ENCODE measurements around the gene OR10AD1.
A peak's percentile ranks its signal among the peaks of the same experiment; 100 is the strongest.
"Not testable (repeated sequence)": the region's sequence is repeated elsewhere in the genome, so short reads cannot be mapped to it uniquely, and the experiment has no call there.

Gene OR10AD1

GRCh38 chr12:48160807-48161206 lies 42.3 kb downstream of the OR10AD1 start:
- no peak for DNase-seq (ENCODE audit: low read depth)

DNA sequence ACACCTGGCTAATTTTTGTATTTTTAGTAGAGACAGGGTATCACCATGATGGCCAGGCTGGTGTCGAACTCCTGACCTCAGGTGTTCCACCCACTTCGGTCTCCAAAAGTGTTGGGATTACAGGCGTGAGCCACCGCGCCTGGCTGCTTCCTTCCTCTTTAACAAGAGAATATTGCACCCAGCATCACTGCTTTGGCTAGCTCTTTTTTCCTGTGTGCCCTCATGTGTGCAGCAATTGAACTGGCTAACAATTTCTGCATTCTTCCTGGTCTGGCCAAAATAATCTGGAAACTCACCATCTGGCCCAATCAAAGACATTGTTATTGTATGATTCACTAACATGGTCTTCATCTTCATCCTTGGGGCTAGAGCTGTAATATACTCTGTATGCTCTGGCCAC lies 43.0 kb downstream of the OR10AD1 start:
- no peak for DNase-seq (ENCODE audit: low read depth)

DNA sequence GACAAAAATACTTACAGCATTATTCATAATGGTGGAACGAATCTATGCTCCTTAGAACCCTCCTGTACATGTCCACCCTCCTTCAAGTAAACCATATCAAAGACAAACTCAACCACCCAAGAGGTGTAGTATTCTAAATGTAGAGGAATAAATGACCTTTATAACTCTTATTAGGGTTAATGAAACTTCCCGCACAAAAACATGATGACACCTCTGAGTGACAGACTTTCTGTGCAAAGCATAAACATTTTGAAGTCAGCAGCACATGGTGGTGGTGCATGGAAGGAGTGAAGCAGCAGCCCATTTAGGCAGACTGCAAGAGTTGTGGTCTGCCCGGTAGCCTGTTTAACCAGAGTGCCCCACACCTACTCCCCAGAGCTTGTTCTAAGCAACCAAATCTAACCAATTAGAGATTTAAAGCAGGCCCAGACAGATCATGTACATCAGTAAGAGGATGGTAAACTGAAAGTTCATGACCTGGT lies 45.2 kb downstream of the OR10AD1 start:
- DNase-seq (ENCODE audit: low read depth), result no peak

DNA sequence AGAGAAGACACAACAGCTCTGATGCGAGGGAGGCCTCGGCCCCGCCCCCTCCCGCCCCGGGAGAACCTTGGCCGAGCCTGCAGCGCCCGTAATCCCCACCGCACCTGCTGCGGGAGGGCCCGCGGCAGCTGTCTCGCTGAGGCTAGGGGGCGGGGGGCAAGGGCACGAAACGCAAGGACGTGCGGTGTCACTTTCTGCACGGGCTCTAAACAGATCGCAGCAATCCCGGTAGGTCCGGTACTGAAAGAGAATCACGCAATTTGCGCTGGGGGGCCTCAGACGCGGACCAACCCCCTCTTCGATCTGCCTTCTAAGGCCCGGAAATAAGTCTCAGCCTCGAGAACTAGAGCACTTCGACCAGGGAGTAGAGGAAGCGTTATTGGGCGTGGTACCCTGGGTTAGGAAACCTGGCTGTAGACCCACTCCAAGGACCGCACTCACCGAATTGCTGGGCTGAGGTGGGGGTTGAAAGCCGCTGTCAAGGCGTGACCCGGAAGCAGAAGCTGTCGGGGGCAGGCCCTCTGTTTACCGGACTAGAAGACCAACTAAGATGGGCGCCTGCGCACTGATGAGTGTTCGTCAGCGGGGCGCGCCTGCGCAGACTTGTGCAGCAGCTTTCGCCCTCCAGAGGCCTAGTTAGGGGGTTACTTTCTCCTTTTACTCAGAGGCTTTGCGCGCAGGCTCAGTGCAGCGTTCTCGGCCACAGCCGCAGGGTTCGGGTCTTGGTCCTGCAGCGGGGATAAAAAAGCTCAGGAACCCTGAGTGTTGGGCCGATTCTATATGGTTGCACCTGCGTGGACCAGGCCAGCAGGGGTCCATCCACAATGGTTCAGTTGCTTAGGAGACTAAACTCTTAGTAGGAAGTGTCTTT lies 45.8 kb downstream of the OR10AD1 start, which contains the start of gene ASB8:
TSS of gene ASB8 (minus strand) at position 498 of the 871 bp plus-strand sequence. CDS start 4,019 bp downstream, outside the sequence.
- DNase-seq (ENCODE audit: low read depth), result peak; percentile 85

DNA sequence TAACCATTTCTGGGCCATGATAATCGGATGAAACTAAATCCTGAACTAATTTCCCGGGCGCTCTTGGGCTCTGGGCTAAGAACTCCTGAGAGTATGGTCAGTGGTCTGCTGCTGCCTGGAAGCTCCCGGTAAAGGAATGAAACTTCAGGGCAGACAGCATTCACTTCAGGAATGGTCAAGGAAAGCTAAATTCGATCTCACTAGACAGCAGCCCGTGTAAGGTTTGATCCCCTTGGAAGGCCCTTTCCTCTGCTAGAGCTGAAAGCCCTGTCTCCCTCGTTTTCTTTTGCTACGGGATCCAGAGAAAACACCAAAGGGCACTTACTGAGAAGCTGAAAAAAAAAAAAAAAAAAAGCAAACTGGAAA lies 46.5 kb downstream of the OR10AD1 start:
- no peak for DNase-seq (ENCODE audit: low read depth)

DNA sequence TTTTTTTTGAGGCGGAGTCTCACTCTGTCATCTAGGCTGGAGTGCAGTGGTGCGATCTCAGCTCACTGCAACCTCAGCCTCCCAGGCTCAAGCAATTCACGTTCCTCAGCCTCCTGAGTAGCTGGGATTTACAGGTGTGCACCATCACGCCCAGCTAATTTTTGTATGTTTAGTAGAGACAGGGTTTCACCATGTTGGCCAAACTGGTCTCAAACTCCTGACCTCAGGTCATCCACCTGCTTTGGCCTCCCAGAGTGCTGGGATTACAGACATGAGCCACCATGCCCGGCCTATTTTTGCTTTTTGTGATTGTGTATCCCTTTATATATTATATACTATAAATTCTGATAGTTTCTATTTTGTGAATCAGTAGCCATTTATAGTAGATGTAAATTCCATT lies 47.3 kb downstream of the OR10AD1 start:
- not testable (repeated sequence) for DNase-seq (ENCODE audit: low read depth)

Data from non-pigmented ciliary epithelial cell (primary cell).